ENCODE results near the gene VPS16.

Gene VPS16

GRCh38 chr20:2837221-2837960 is 3.2 kb upstream of the VPS16 start:
- no peak for DNase-seq

GRCh38 chr20:2838170-2838797 is 2.3 kb upstream of the VPS16 start:
- no peak for DNase-seq

- DNase-seq = no peak
These were observed 1.5 kb upstream of the VPS16 start for GRCh38 chr20:2838847-2839671.

GRCh38 chr20:2839732-2840137 is 810 bp upstream of the VPS16 start:
- DNase-seq = no peak

GRCh38 chr20:2840967-2841531 is 504 bp downstream of the VPS16 start:
- no peak for DNase-seq

- DNase-seq = no peak
These were observed 5.1 kb downstream of the VPS16 start for GRCh38 chr20:2845607-2846006.

- DNase-seq = no peak
These were observed 6.2 kb downstream of the VPS16 start for GRCh38 chr20:2846698-2847097.

GRCh38 chr20:2847802-2848201 is 7.3 kb downstream of the VPS16 start:
- DNase-seq = no peak

- DNase-seq = no peak
These were observed 9.0 kb downstream of the VPS16 start for GRCh38 chr20:2849529-2849928.

- DNase-seq = no peak
These were observed 10.5 kb downstream of the VPS16 start for GRCh38 chr20:2851086-2851485.

- no peak for DNase-seq
These were observed 18.0 kb downstream of the VPS16 start for GRCh38 chr20:2858591-2858990.

GRCh38 chr20:2859330-2860121 is 19.0 kb downstream of the VPS16 start:
- DNase-seq = no peak

GRCh38 chr20:2864626-2865025 is 24.1 kb downstream of the VPS16 start:
- no peak for DNase-seq

- no peak for DNase-seq
These were observed 24.6 kb downstream of the VPS16 start for GRCh38 chr20:2865101-2865500.

GRCh38 chr20:2865630-2866029 is 25.1 kb downstream of the VPS16 start:
- DNase-seq = no peak

- no peak for DNase-seq
These were observed 25.7 kb downstream of the VPS16 start for GRCh38 chr20:2866236-2866635.

GRCh38 chr20:2867081-2867864 is 26.7 kb downstream of the VPS16 start:
- DNase-seq = no peak

GRCh38 chr20:2869381-2869780 is 28.8 kb downstream of the VPS16 start:
- DNase-seq = no peak

- DNase-seq = no peak
These were observed 30.5 kb downstream of the VPS16 start for GRCh38 chr20:2871111-2871465.

GRCh38 chr20:2871661-2872458 is 31.3 kb downstream of the VPS16 start:
- DNase-seq = no peak

GRCh38 chr20:2872459-2873009 is 32.0 kb downstream of the VPS16 start:
- no peak for DNase-seq

All from DMS153 (cell line).